NOMO-1 (cell line): ENCODE data around the gene ISCA2.
"Not testable (repeated sequence)": the region's sequence is repeated elsewhere in the genome, so short reads cannot be mapped to it uniquely, and the experiment has no call there.

Experiments
- DNase-seq, 2 experiments: peaks; one replicate each; lab custom pipeline; 2025; ENCODE audit not compliant: unreplicated experiment in 2 of 2; lab: John Stamatoyannopoulos, UW

ISCA2 gene

GRCh38 chr14:74526854-74527585 lies 33.5 kb downstream of the ISCA2 start:
- no peak for DNase-seq

DNA sequence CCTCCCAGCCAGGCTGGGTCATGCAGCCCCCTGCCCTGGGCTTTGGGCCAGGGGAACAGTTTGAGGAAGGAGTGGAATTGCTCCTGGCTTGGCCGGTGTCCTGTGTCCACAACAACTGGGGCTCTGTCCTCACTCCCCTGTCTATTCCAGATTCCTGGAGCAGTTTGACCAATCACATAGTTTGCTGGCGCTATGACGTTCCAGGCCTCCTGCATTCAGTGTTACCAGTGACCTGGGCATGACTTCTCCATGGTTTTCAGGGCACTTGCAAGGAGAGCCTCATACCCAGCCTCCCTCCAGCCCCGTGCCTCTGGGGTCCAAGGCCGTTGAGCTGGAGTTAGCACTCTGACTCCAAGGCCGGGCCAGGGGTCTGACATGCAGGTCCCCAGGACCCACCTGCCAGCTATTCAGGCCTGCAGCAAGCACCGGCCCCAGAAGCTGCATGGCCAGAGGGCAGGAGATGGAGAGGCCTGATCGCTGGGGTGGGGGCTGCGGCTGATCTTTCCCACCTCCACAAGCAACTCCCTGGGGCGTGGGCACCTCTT lies 34.2 kb downstream of the ISCA2 start:
- DNase-seq, result no peak

GRCh38 chr14:74528406-74528805 lies 34.8 kb downstream of the ISCA2 start:
- no peak for DNase-seq

GRCh38 chr14:74528886-74529285 lies 35.3 kb downstream of the ISCA2 start:
- no peak for DNase-seq

DNA sequence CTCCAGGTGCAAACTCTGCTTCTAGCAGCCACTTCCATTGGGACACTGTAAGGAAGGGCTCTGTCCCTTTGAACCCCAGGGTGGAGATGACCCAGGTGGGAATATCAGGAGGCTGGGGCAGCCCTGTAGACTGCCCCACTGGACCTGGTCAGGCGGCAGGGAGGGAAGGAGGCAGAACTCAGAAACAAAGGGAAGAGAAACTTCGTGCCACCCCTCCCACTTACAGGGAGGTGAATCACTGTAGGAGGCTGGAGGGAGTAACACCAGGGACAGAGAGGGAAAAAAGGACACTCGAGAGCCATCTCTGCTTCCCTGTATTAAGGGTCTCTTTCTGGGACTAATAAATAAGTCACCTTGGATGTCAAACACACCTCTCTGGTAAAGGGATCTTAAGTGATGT lies 37.4 kb downstream of the ISCA2 start:
- no peak for DNase-seq

GRCh38 chr14:74531467-74531866 lies 37.9 kb downstream of the ISCA2 start:
- no peak for DNase-seq

GRCh38 chr14:74532246-74532645 lies 38.7 kb downstream of the ISCA2 start:
- no peak for DNase-seq

DNA sequence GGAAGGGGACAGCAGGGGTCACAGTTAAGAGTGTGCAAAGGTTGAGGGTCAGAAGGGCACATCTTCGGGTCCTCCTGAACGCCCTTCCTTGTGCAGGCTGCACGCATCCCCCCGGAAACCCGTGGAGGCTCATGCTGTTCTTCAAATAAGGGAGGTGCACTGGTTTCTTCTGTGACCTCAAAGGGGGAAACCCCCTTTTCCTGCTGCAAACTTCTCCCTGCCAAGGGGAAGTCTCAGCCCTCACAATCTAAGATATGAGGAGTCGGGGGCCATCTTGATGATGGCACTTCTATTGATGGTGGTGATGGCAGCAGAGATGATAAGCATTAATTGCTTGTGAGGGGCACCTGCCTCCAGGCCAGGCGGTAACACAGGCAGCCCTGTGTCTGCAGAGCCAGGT lies 40.0 kb downstream of the ISCA2 start:
- DNase-seq, result no peak

DNA sequence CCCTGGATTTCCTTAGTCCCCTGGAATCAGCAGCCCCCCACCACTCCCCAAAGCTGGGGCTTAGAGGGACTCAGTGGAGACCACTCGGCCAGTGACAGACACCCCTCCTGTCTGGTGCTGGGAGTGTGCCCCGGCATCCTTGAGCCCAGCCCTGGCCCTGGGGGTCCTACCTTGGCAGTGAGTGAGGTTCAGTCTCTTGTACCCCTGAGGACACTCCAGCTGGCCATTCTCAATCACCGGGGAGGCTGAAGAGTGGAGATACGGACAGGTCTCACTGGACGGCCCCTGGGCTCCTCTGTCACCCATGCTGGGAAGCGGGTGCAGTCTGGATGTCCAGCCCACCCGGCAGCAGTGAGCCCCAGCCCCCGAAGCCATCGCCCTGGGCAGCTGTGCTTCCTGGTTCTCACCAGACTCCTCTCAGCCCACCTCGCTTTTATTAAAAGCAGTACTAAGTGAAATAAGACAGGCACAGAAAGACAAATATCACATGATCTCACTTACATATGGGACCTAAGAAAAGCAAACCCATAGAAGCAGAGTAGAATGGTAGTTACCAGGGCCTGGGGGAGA lies 42.3 kb downstream of the ISCA2 start:
- DNase-seq, result no peak

GRCh38 chr14:74536336-74536735 lies 42.8 kb downstream of the ISCA2 start:
- not testable (repeated sequence) for DNase-seq

GRCh38 chr14:74538411-74539391 lies 45.1 kb downstream of the ISCA2 start:
- DNase-seq, result no peak

DNA sequence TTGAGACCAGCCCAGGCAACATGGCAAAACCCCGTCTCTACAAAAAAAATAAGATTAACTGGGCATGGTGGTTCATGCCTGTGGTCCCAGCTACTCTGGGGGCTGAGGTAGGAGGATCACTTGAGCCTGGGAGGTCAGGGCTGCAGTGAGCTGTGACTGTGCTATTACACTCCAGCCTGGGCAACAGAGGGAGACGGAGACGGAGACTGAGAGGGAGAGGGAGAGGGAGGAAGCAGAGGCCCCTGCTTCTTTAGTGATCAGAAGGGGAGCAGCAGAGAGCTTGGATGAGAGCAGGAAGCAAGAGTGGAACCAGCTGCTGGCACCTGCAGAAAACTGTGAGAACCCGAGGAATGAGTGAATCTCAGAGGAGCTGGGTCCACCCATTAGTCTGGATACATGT lies 45.9 kb downstream of the ISCA2 start:
- DNase-seq, result no peak

GRCh38 chr14:74541225-74541624 lies 47.7 kb downstream of the ISCA2 start:
- no peak for DNase-seq

DNA sequence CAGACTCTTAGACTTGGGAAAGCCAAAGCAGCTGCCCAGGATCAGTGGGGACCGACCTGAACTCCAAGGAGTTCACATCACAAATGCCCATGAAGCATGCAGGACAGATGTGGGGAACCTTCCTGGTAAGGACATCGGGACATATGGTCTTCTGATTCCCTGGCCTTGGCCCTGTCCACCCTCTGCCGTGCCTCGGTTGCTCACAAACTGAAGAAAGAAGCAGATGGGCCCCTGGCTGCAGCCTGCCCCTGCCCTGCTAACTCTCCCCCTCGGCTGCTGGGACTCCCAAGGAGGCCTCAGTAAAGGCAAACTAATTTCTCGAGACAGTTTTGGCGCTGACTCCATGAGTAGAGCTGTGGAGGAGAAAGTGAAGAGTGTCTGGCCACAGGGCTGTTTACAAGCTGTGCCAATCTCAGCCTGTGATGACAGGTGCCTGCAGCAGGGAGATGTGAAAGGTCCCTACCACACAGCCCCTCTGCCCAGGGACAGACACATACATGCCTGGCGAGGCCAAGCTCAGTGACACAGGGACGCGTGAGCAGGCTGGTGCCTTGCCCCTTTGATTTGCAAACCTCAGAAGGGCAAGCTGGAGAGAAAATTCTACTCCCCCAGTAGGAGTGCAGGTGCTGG lies 48.6 kb downstream of the ISCA2 start:
- no peak for DNase-seq

- DNase-seq, result no peak
These were observed 50.3 kb downstream of the ISCA2 start for GRCh38 chr14:74543771-74544438.

GRCh38 chr14:74545386-74545785 lies 51.8 kb downstream of the ISCA2 start:
- DNase-seq, result no peak

DNA sequence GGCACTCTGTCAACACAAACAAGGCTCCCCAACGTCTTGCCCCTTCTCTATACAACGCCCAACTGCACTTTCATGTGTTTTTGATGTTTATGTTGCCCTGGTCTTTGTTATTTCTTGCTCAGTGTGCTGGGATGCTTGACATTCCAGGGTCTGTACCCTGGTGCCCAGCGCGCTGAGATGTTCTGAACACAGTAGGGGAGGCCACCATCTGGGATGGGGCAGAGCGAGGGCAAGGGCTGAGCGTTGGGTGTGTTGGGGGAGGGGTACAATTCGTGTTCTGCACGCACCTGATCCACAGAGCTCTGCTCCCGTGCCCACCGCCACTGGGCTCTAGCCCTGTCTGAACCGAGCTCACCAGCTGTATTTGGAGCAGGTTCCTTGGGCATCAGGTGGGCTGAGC lies 52.9 kb downstream of the ISCA2 start:
- no peak for DNase-seq
